GM12875 (cell line): ENCODE measurements around the gene LGR6.
"Not testable (repeated sequence)": the region's sequence is repeated elsewhere in the genome, so short reads cannot be mapped to it uniquely, and the experiment has no call there.

ENCODE experiments used
- H3K4me3 ChIP-seq: one replicate; pipeline ENCODE4 v1.5.1; 2011; ENCODE audit warnings: low read depth, low read length, control low read depth
- CTCF ChIP-seq: IDR thresholded peaks from 2 replicates; pipeline ENCODE4 v1.5.1; 2011; ENCODE audit warnings: low read depth, mild to moderate bottlenecking, control low read depth, inconsistent platforms, low read length, moderate library complexity, borderline replicate concordance; ENCODE audit not compliant: insufficient read depth

Gene LGR6

GRCh38 chr1:202193614-202194327 is at the start of gene LGR6:
Gene LGR6, plus strand, starts transcription at chr1:202193799. Its CDS starts 191 bp downstream, at chr1:202193990.
- TF ChIP-seq CTCF: no peak
- H3K4me3 ChIP-seq: no peak within 1 kb of the TSS

- no peak for TF ChIP-seq CTCF
- H3K4me3 ChIP-seq: peak within 1 kb of the TSS; percentile 84
Observed at GRCh38 chr1:202144402-202145067, 49.1 kb upstream of the LGR6 start, which contains the start of gene ARL8A. Gene ARL8A, minus strand, starts transcription at chr1:202144737. Its CDS starts 165 bp downstream, at chr1:202144572.

GRCh38 chr1:202145068-202145743 is 48.4 kb upstream of the LGR6 start:
- TF ChIP-seq CTCF: no peak
- peak overlapping the region; percentile 84 for H3K4me3 ChIP-seq

- not testable (repeated sequence) for H3K4me3 ChIP-seq
Observed at GRCh38 chr1:202145744-202146140, 47.9 kb upstream of the LGR6 start.

GRCh38 chr1:202146279-202146678 is 47.3 kb upstream of the LGR6 start:
- TF ChIP-seq CTCF: no peak
- H3K4me3 ChIP-seq: no peak overlapping the region

GRCh38 chr1:202146993-202147392 is 46.6 kb upstream of the LGR6 start:
- TF ChIP-seq CTCF: no peak
- H3K4me3 ChIP-seq: no peak overlapping the region

- no peak overlapping the region for H3K4me3 ChIP-seq
- no peak for TF ChIP-seq CTCF
Observed at GRCh38 chr1:202148391-202148790, 45.2 kb upstream of the LGR6 start.
